T1000 (cell line): ENCODE measurements around the gene GRHPR.
A peak's percentile ranks its signal among the peaks of the same experiment; 100 is the strongest.
"Not testable (repeated sequence)": the region's sequence is repeated elsewhere in the genome, so short reads cannot be mapped to it uniquely, and the experiment has no call there.

Experiments
- DNase-seq: peaks from one replicate; lab custom pipeline; 2025; ENCODE audit warnings: mixed read lengths; lab: John Stamatoyannopoulos, UW

The GRHPR gene

GRCh38 chr9:37447111-37447510 is 24.6 kb downstream of the GRHPR start:
- no peak for DNase-seq

- DNase-seq = no peak
Observed at GRCh38 chr9:37449862-37450632, 27.6 kb downstream of the GRHPR start.

GRCh38 chr9:37451628-37452027 is 29.1 kb downstream of the GRHPR start:
- no peak for DNase-seq

- DNase-seq = no peak
Observed at GRCh38 chr9:37452611-37453010, 30.1 kb downstream of the GRHPR start.

- no peak for DNase-seq
Observed at GRCh38 chr9:37453827-37454226, 31.3 kb downstream of the GRHPR start.

- no peak for DNase-seq
Observed at GRCh38 chr9:37454238-37454637, 31.7 kb downstream of the GRHPR start.

GRCh38 chr9:37455884-37456647 is 33.6 kb downstream of the GRHPR start:
- DNase-seq = no peak

GRCh38 chr9:37456817-37457216 is 34.3 kb downstream of the GRHPR start:
- DNase-seq = no peak

GRCh38 chr9:37464006-37464405 is 41.5 kb downstream of the GRHPR start:
- no peak for DNase-seq

GRCh38 chr9:37464426-37465248 is 42.1 kb downstream of the GRHPR start:
- DNase-seq = no peak

- DNase-seq = peak; percentile 94
Observed at GRCh38 chr9:37465249-37466036, 42.9 kb downstream of the GRHPR start, which contains the start of gene ZBTB5. ZBTB5 (minus strand) TSS chr9:37465450; CDS start chr9:37442551, 22,899 bp downstream.

GRCh38 chr9:37466037-37466709 is 43.7 kb downstream of the GRHPR start:
- no peak for DNase-seq

- DNase-seq = not testable (repeated sequence)
Observed at GRCh38 chr9:37467530-37467929, 45.0 kb downstream of the GRHPR start.

GRCh38 chr9:37468620-37469019 is 46.1 kb downstream of the GRHPR start:
- DNase-seq = no peak

GRCh38 chr9:37471942-37472684 is 49.6 kb downstream of the GRHPR start:
- DNase-seq = peak; percentile 38

- DNase-seq = not testable (repeated sequence)
Observed at GRCh38 chr9:37473982-37474381, 51.5 kb downstream of the GRHPR start.

- DNase-seq = no peak
Observed at GRCh38 chr9:37474438-37474837, 51.9 kb downstream of the GRHPR start.

GRCh38 chr9:37476930-37477329 is 54.4 kb downstream of the GRHPR start:
- no peak for DNase-seq

GRCh38 chr9:37477443-37477842 is 54.9 kb downstream of the GRHPR start:
- not testable (repeated sequence) for DNase-seq

- not testable (repeated sequence) for DNase-seq
Observed at GRCh38 chr9:37477987-37478619, 55.6 kb downstream of the GRHPR start.
